Natural killer cell (primary cell): ENCODE data around the gene ZGPAT. TPM values are rescaled to one million over a fixed set of nuclear protein-coding genes. Genes with fewer than 3 reads are reported as not detected.

Experiments
- ATAC-seq, 3 donors: fragments of 150-1000 bp in 2 of 3; fragments of 200-7000 bp in 1 of 3; cut with Tn5 transposase; 1 replicate in 1 of 3; 2 replicates in 2 of 3; pipeline ENCODE4 v1.10.0; 2021; ENCODE audit warnings: mild to moderate bottlenecking in 2 of 3, moderate library complexity in 2 of 3
- DNase-seq, 2 donors: peaks; one replicate each; pipeline versions ENCODE4 v3.0.0 to v3.0.0-alpha.2; 2013 to 2021; ENCODE audit warnings: mixed read lengths in 1 of 2
- H3K27ac ChIP-seq: one replicate; pipeline ENCODE4 v1.5.1; 2013; ENCODE audit warnings: mild to moderate bottlenecking, low read length
- H3K27me3 ChIP-seq: one replicate; pipeline ENCODE4 v1.6.1; 2013; ENCODE audit warnings: low read length; ENCODE audit not compliant: control insufficient read depth, insufficient read depth
- H3K36me3 ChIP-seq: one replicate; pipeline ENCODE4 v1.6.1; 2013; ENCODE audit warnings: low read length; ENCODE audit not compliant: control insufficient read depth, insufficient read depth
- H3K4me1 ChIP-seq: one replicate; pipeline ENCODE4 v1.6.1; 2013; ENCODE audit warnings: low read length; ENCODE audit not compliant: control insufficient read depth, insufficient read depth
- H3K4me3 ChIP-seq: one replicate; pipeline ENCODE4 v1.5.1; 2013; ENCODE audit warnings: low read length
- H3K9me3 ChIP-seq: one replicate; pipeline ENCODE4 v1.6.1; 2013; ENCODE audit warnings: low read length; ENCODE audit not compliant: control insufficient read depth, insufficient read depth
- H3K27ac Mint-ChIP-seq, 2 donors: one replicate each; pipeline ENCODE4 v1.8.0; 2022; ENCODE audit warnings: mild to moderate bottlenecking in 2 of 2, mixed read lengths in 2 of 2, moderate library complexity in 1 of 2
- H3K27me3 Mint-ChIP-seq, 2 donors: one replicate each; pipeline ENCODE4 v1.8.0; 2022; ENCODE audit warnings: low read depth in 2 of 2, mixed read lengths in 2 of 2
- H3K36me3 Mint-ChIP-seq: one replicate; pipeline ENCODE4 v1.8.0; 2022; ENCODE audit warnings: mixed read lengths
- H3K4me1 Mint-ChIP-seq, 2 donors: one replicate each; pipeline ENCODE4 v1.8.0; 2022; ENCODE audit warnings: mixed read lengths in 2 of 2
- H3K4me3 Mint-ChIP-seq: one replicate; pipeline ENCODE4 v1.8.0; 2022; ENCODE audit warnings: mild to moderate bottlenecking, moderate library complexity, mixed read lengths
- H3K9me3 Mint-ChIP-seq, 2 donors: one replicate each; pipeline ENCODE4 v1.8.0; 2022; ENCODE audit warnings: mixed read lengths in 2 of 2
- WGBS: methylation state at CpG from one replicate; pipeline ENCODE4 v1.1.7; 2013; ENCODE audit warnings: missing lambda C conversion rate; ENCODE audit not compliant: insufficient coverage; 5-methylcytosine and 5-hydroxymethylcytosine counted together
- intact Hi-C: fragments of 100-400 bp; cut with micrococcal nuclease; formaldehyde crosslinking; loops from one replicate; pipeline ENCODE4 v1.14.2; 2022
- total RNA-seq, 4 donors: library from RNA; stranded (reverse); fragments of 120-200 nt in 1 of 4; gene quantifications; one replicate each; pipeline versions ENCODE4 v1.2.3 to v1.2.4, GENCODE V29; 2013 to 2022
- TF ChIP-seq, protein P1 (sequence below): fragments of 200-600 bp; IDR thresholded peaks from one replicate; pipeline ENCODE4 v1.8.0; 2022; ENCODE audit warnings: antibody characterized with exemption

ZGPAT gene
- total RNA-seq, 3 donors from 2014 or later (not counting 1 experiment from before 2014, with no cell fraction given): 39.3 to 47.7 (median 46.1) TPM

DNA sequence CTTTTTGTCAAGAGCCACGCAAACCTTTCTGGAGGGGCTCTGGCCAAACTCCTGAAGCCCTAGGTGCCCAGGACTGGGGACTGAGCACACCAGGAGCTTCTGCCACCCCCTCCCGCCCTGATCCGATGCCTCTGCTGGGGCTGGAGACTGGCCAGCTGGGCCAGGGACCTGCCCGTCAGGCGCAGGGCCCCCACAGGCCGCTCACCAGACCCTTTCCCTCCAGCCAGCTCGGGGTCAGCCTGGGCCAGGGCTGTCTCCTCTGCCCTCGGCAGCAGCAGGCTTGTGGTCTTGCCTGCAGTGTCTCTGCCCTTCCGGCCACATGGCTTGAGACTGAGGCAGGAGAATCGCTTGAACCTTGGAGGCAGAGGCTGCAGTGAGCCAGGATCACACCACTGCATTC is 35.2 kb upstream of the ZGPAT start:
- DNase-seq (no peak), ATAC-seq (no peak)
- Mint-ChIP-seq H3K9me3 (no peaks in the 10 kb centered on the region), H3K27ac (no peak overlapping the region), H3K4me3 (no peak overlapping the region), H3K36me3 (no peaks in the 10 kb centered on the region), H3K27me3 (no peaks in the 10 kb centered on the region), H3K4me1 (no peaks in the 10 kb centered on the region)
- no peaks in the 10 kb centered on the region for H3K27me3 ChIP-seq
- intact Hi-C loops: no loop called here
- no peak overlapping the region for H3K27ac ChIP-seq
- H3K36me3 ChIP-seq: peaks cover 8% of the 10 kb centered on the region
- H3K4me3 ChIP-seq: no peak overlapping the region
- TF ChIP-seq, protein P1, sequence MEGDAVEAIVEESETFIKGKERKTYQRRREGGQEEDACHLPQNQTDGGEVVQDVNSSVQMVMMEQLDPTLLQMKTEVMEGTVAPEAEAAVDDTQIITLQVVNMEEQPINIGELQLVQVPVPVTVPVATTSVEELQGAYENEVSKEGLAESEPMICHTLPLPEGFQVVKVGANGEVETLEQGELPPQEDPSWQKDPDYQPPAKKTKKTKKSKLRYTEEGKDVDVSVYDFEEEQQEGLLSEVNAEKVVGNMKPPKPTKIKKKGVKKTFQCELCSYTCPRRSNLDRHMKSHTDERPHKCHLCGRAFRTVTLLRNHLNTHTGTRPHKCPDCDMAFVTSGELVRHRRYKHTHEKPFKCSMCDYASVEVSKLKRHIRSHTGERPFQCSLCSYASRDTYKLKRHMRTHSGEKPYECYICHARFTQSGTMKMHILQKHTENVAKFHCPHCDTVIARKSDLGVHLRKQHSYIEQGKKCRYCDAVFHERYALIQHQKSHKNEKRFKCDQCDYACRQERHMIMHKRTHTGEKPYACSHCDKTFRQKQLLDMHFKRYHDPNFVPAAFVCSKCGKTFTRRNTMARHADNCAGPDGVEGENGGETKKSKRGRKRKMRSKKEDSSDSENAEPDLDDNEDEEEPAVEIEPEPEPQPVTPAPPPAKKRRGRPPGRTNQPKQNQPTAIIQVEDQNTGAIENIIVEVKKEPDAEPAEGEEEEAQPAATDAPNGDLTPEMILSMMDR: no peak
- WGBS: 99% methylated on average over 10 of the region's 10 CpGs
- H3K4me1 ChIP-seq: no peaks in the 10 kb centered on the region
- no peaks in the 10 kb centered on the region for H3K9me3 ChIP-seq

GRCh38 chr20:63673951-63674350 is 33.9 kb upstream of the ZGPAT start:
- no peak for DNase-seq
- ATAC-seq: no peak
- H3K4me3 ChIP-seq: no peak overlapping the region
- Mint-ChIP-seq H3K36me3 (no peaks in the 10 kb centered on the region), H3K9me3 (no peaks in the 10 kb centered on the region), H3K4me1 (no peaks in the 10 kb centered on the region), H3K4me3 (no peak overlapping the region), H3K27me3 (no peaks in the 10 kb centered on the region), H3K27ac (no peak overlapping the region)
- no peaks in the 10 kb centered on the region for H3K27me3 ChIP-seq
- no peaks in the 10 kb centered on the region for H3K4me1 ChIP-seq
- peaks cover 7% of the 10 kb centered on the region for H3K36me3 ChIP-seq
- 98% methylated on average over 13 of the region's 14 CpGs for WGBS
- H3K27ac ChIP-seq: no peak overlapping the region
- intact Hi-C loops: no loop called here
- TF ChIP-seq, protein P1: no peak
- no peaks in the 10 kb centered on the region for H3K9me3 ChIP-seq

DNA sequence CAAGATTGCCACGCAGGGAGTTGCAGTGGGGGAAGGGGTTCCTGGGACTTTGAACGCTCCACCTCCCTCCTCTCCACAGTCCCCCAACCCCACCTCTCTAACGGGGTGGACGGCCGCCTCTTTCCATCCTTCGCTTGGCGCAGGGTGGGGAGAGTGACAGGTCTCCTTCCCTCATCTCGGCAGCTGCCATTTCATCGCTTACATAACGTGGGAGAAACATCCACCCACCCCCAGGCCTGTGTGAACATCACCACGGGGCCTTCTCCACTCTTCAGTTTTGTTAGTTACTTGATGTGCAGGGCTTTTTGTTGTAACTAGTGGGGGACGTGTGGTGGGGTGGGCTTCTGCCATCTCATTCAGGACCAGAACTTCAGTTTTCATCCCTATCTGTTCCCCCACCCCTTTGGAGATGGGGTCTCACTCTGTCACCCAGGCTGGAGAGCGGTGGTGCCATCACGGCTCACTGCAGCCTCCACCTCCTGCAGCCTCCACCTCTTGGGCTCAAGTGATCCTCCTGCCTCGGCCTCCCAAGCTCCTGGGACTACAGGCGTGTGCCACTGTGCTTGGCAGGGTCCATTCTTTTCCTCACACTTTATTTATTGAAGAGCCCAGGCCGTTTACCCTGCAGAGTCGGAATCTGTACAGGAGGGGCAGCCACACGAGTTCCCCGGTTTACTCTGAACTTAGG is 32.0 kb upstream of the ZGPAT start:
- H3K27me3 Mint-ChIP-seq: no peaks in the 10 kb centered on the region
- TF ChIP-seq, protein P1: no peak
- no peaks in the 10 kb centered on the region for H3K27me3 ChIP-seq
- WGBS: 98% methylated on average over 15 of the region's 20 CpGs
- H3K36me3 ChIP-seq: peaks cover 7% of the 10 kb centered on the region
- H3K36me3 Mint-ChIP-seq: no peaks in the 10 kb centered on the region
- intact Hi-C loops: no loop called here
- no peak for DNase-seq
- no peaks in the 10 kb centered on the region for H3K4me1 Mint-ChIP-seq
- no peaks in the 10 kb centered on the region for H3K9me3 Mint-ChIP-seq
- no peak for ATAC-seq
- H3K9me3 ChIP-seq: no peaks in the 10 kb centered on the region
- no peaks in the 10 kb centered on the region for H3K4me1 ChIP-seq
- H3K27ac Mint-ChIP-seq: no peak overlapping the region
- no peak overlapping the region for H3K27ac ChIP-seq
- H3K4me3 ChIP-seq: no peak overlapping the region
- no peak overlapping the region for H3K4me3 Mint-ChIP-seq

DNA sequence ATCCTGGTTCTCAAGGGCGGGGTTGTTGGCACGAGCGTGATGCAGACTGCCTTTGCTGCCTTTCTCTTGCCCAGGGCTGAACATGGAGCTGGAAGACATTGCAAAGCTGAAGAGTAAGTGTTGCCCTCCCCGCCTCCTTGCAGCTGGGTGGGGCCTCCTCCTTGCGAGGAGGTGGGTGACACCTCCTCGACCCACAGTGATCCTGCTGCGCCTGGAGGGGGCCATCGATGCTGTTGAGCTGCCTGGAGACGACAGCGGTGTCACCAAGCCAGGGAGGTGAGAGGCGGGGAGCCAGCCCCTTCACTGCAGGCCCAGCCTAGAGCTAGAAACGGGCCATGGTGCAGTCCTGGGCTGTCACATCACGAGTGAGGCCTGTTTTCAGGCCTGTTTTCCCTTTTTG is 29.8 kb upstream of the ZGPAT start:
- Histone ChIP-seq H3K4me1 (no peaks in the 10 kb centered on the region), H3K4me3 (no peak overlapping the region), H3K36me3 (peaks cover 4% of the 10 kb centered on the region), H3K9me3 (no peaks in the 10 kb centered on the region), H3K27ac (no peak overlapping the region), H3K27me3 (no peaks in the 10 kb centered on the region)
- Mint-ChIP-seq H3K27ac (no peak overlapping the region), H3K4me3 (no peak overlapping the region), H3K36me3 (no peaks in the 10 kb centered on the region), H3K9me3 (no peaks in the 10 kb centered on the region), H3K27me3 (no peaks in the 10 kb centered on the region), H3K4me1 (no peaks in the 10 kb centered on the region)
- TF ChIP-seq, protein P1: no peak
- intact Hi-C loops: no loop called here
- WGBS: 93% methylated on average over 13 of the region's 13 CpGs
- ATAC-seq: no peak
- DNase-seq: no peak
